T-cell (primary cell): Measurements from ENCODE around the gene CDK1. TPM values are rescaled to one million over a fixed set of nuclear protein-coding genes. Genes with fewer than 3 reads are reported as not detected.

Source experiments
- ATAC-seq, 4 experiments: fragments of 200-7000 bp in 3 of 4; fragments of 150-1000 bp in 1 of 4; cut with Tn5 transposase; replicated peaks in 1 of 4; 1 replicate in 3 of 4; 2 replicates in 1 of 4; pipeline ENCODE4 v1.10.0; 2021; ENCODE audit warnings: moderate library complexity in 3 of 4, mild to moderate bottlenecking in 2 of 4, moderate number of reproducible peaks in 1 of 4
- CTCF ChIA-PET, 2 donors: fragments of 300-600 bp; sonication (Branson Sonifier 250); formaldehyde crosslinking; loops; one replicate each; lab custom pipeline; 2022; ENCODE audit warnings: antibody characterized with exemption in 2 of 2; lab: Charles Lee
- POLR2A ChIA-PET, 2 donors: fragments of 300-600 bp; sonication (Branson Sonifier 250); formaldehyde crosslinking; loops; one replicate each; lab custom pipeline; 2022; ENCODE audit warnings: antibody characterized with exemption in 2 of 2; lab: Charles Lee
- DNase-seq, 35 experiments: peaks; one replicate each; pipeline versions ENCODE4 v3.0.0 to v3.0.0-alpha.2; 2013 to 2023
- H3K27ac ChIP-seq: one replicate; pipeline ENCODE4 v1.5.1; 2013; ENCODE audit warnings: low read length
- H3K27me3 ChIP-seq, 2 experiments: replicated peaks in 1 of 2; 1 replicate in 1 of 2; 2 replicates in 1 of 2; pipeline versions ENCODE4 v1.6.1 to v1.7.0; 2013; ENCODE audit warnings: low read length in 1 of 2, mixed read lengths in 1 of 2; ENCODE audit not compliant: control insufficient read depth in 2 of 2, insufficient read depth in 2 of 2; ENCODE audit errors: extremely low read depth in 1 of 2
- H3K36me3 ChIP-seq, 2 donors: 1 replicate in 1 of 2; 2 replicates in 1 of 2; pipeline versions ENCODE4 v1.6.1 to v1.7.0; 2013; ENCODE audit warnings: low read length in 1 of 2; ENCODE audit not compliant: control insufficient read depth in 2 of 2, insufficient read depth in 1 of 2; ENCODE audit errors: extremely low read depth in 1 of 2
- H3K4me1 ChIP-seq, 2 experiments: 1 replicate in 1 of 2; 2 replicates in 1 of 2; pipeline versions ENCODE4 v1.6.1 to v1.7.0; 2013; ENCODE audit warnings: low read length in 2 of 2, mixed read lengths in 1 of 2; ENCODE audit not compliant: insufficient read depth in 2 of 2, control insufficient read depth in 1 of 2; ENCODE audit errors: extremely low read depth in 1 of 2
- H3K4me3 ChIP-seq, 2 donors: 1 replicate in 1 of 2; 2 replicates in 1 of 2; pipeline versions ENCODE4 v1.5.1 to v1.7.0; 2013; ENCODE audit warnings: mild to moderate bottlenecking in 2 of 2, low read length in 1 of 2, moderate library complexity in 1 of 2; ENCODE audit not compliant: control insufficient read depth in 1 of 2; ENCODE audit errors: extremely low read depth in 1 of 2
- H3K9me3 ChIP-seq: 2 replicates; pipeline ENCODE4 v1.7.0; 2013
- H3K27ac Mint-ChIP-seq, 2 donors: one replicate each; pipeline ENCODE4 v1.8.0; 2020 to 2021; ENCODE audit warnings: mild to moderate bottlenecking in 2 of 2, mixed read lengths in 2 of 2
- H3K27me3 Mint-ChIP-seq, 2 donors: one replicate each; pipeline ENCODE4 v1.8.0; 2021 to 2022; ENCODE audit warnings: mixed read lengths in 2 of 2
- H3K36me3 Mint-ChIP-seq: one replicate; pipeline ENCODE4 v1.8.0; 2021; ENCODE audit warnings: mixed read lengths
- H3K4me1 Mint-ChIP-seq, 3 donors: one replicate each; pipeline ENCODE4 v1.8.0; 2020 to 2022; ENCODE audit warnings: mixed read lengths in 3 of 3, mild to moderate bottlenecking in 1 of 3
- H3K4me3 Mint-ChIP-seq, 3 donors: one replicate each; pipeline ENCODE4 v1.8.0; 2020 to 2022; ENCODE audit warnings: mild to moderate bottlenecking in 3 of 3, mixed read lengths in 3 of 3, moderate library complexity in 3 of 3
- H3K9me3 Mint-ChIP-seq, 3 donors: one replicate each; pipeline ENCODE4 v1.8.0; 2020 to 2022; ENCODE audit warnings: mixed read lengths in 3 of 3
- WGBS: methylation state at CpG from one replicate; pipeline ENCODE4 v1.1.5; 2013; ENCODE audit warnings: missing lambda C conversion rate; ENCODE audit not compliant: insufficient coverage; 5-methylcytosine and 5-hydroxymethylcytosine counted together
- total RNA-seq, 35 experiments: library from RNA in 6 of 35; stranded (reverse) in 6 of 35; fragments of 120-200 nt in 1 of 35; gene quantifications; one replicate each; pipeline versions ENCODE4 v1.2.1 to v1.2.4 and lab custom pipeline; 2013 to 2026

Gene CDK1
- total RNA-seq, 5 donors from 2014 or later (not counting 1 experiment from before 2014, with no cell fraction given) = 1.2 to 2.0 (median 1.6) TPM

DNA sequence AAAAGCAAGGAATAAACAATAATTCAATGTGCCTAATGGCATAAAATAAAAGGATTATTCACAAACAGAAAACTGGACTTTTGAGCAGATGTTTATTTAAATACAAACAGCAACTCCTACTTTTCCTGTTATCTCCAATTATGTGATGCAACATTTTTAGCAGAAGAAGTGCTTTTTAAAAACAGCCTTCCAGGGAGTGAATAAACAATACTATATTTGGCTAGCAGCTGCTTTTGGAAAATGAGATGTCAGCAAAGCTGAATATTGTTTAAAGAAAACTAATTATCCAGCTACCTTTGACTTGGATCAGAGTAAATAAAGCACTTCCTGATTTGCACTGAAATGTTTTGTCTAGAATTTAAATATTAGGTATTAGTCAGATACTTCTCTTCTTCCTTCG, 23.2 kb downstream of the CDK1 start:
- H3K4me1 Mint-ChIP-seq = no peaks in the 10 kb centered on the region
- H3K27me3 Mint-ChIP-seq = no peaks in the 10 kb centered on the region
- H3K4me1 ChIP-seq = no peaks in the 10 kb centered on the region
- H3K36me3 Mint-ChIP-seq = no peaks in the 10 kb centered on the region
- no peak for DNase-seq
- no peaks in the 10 kb centered on the region for H3K9me3 ChIP-seq
- H3K27ac Mint-ChIP-seq = no peak overlapping the region
- H3K27ac ChIP-seq = no peak overlapping the region
- no peaks in the 10 kb centered on the region for H3K9me3 Mint-ChIP-seq
- ATAC-seq = no peak
- H3K4me3 ChIP-seq = no peak overlapping the region
- H3K36me3 ChIP-seq = no peaks in the 10 kb centered on the region
- ChIA-PET POLR2A (no interaction called here), CTCF (interaction anchor here in 1 of 2 donors (0.9 kb wide), 1 partner anchor 51 kb away, joined by 3 read pairs; no protein-coding TSS in a partner anchor)
- H3K4me3 Mint-ChIP-seq = no peak overlapping the region
- WGBS = no CpG with 5 or more reads among the region's 1 CpG
- H3K27me3 ChIP-seq = no peaks in the 10 kb centered on the region

GRCh38 chr10:60803433-60803832, 25.2 kb downstream of the CDK1 start:
- Mint-ChIP-seq H3K4me1 (no peaks in the 10 kb centered on the region), H3K4me3 (no peak overlapping the region), H3K27me3 (no peaks in the 10 kb centered on the region), H3K27ac (no peak overlapping the region), H3K9me3 (no peaks in the 10 kb centered on the region), H3K36me3 (no peaks in the 10 kb centered on the region)
- Histone ChIP-seq H3K4me1 (no peaks in the 10 kb centered on the region), H3K27me3 (no peaks in the 10 kb centered on the region), H3K4me3 (no peak overlapping the region), H3K36me3 (no peaks in the 10 kb centered on the region), H3K27ac (no peak overlapping the region), H3K9me3 (no peaks in the 10 kb centered on the region)
- ChIA-PET CTCF (no interaction called here), POLR2A (no interaction called here)
- ATAC-seq (no peak), DNase-seq (no peak)
- 64% methylated on average over 4 of the region's 5 CpGs for WGBS

DNA sequence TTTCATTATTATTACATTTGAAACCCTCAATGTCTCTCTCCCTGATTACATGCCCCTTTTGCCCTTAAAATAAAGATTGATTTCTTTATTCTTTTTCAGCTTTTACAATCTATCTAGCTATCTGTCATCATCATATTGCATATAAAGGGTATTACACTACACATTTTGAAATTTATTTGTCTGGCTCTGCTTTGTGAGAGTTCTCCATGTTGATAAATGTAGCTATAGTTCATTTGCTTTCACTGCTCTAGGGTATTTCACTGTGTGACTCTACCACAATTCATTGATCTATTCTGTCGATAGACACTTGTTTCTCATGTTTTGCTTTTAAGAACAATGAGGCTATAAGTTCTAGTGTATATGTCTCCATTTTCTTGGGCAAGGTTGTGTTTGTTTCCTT, 25.6 kb downstream of the CDK1 start:
- Mint-ChIP-seq H3K4me3 (no peak overlapping the region), H3K27ac (no peak overlapping the region), H3K27me3 (no peaks in the 10 kb centered on the region), H3K4me1 (no peaks in the 10 kb centered on the region), H3K36me3 (no peaks in the 10 kb centered on the region), H3K9me3 (no peaks in the 10 kb centered on the region)
- no peaks in the 10 kb centered on the region for H3K4me1 ChIP-seq
- POLR2A ChIA-PET = no interaction called here
- no CpG with 5 or more reads among the region's 1 CpG for WGBS
- H3K27ac ChIP-seq = no peak overlapping the region
- ATAC-seq (no peak), DNase-seq (no peak)
- CTCF ChIA-PET = no interaction called here
- H3K36me3 ChIP-seq = no peaks in the 10 kb centered on the region
- no peak overlapping the region for H3K4me3 ChIP-seq
- H3K27me3 ChIP-seq = no peaks in the 10 kb centered on the region
- H3K9me3 ChIP-seq = no peaks in the 10 kb centered on the region

- CTCF ChIA-PET = interaction anchor here in 1 of 2 donors (0.6 kb wide), 1 partner anchor 345 kb away, joined by 4 read pairs; no protein-coding TSS in a partner anchor
- no peaks in the 10 kb centered on the region for H3K4me1 Mint-ChIP-seq
Observed at GRCh38 chr10:60806921-60807320, 28.6 kb downstream of the CDK1 start.

DNA sequence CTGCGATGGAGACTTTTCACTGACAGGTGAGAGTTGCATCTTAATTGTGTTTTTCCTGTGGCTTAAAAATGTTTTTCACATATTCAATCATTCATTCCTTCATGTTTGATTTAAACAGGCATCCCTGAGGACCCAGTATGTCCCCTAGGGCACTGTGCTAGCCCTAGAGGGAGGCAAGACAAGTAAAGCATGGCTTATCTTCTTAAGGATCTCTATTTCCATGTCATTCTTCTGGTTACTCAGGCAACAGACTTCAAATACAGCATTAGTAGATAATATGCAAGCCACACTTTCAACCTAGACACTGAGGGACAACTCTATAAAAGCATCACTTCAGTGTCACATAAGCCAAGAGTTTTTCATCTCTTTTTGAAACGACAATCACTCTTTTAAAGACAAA, 29.2 kb downstream of the CDK1 start:
- Mint-ChIP-seq H3K4me1 (no peaks in the 10 kb centered on the region), H3K36me3 (no peaks in the 10 kb centered on the region), H3K27me3 (no peaks in the 10 kb centered on the region), H3K27ac (no peak overlapping the region), H3K4me3 (no peak overlapping the region), H3K9me3 (no peaks in the 10 kb centered on the region)
- no peak for ATAC-seq
- H3K4me1 ChIP-seq = no peaks in the 10 kb centered on the region
- H3K27ac ChIP-seq = no peak overlapping the region
- H3K27me3 ChIP-seq = no peaks in the 10 kb centered on the region
- WGBS = no CpG with 5 or more reads among the region's 2 CpGs
- CTCF ChIA-PET = interaction anchor here in 1 of 2 donors (0.6 kb wide), 1 partner anchor 345 kb away, joined by 4 read pairs; no protein-coding TSS in a partner anchor
- no peaks in the 10 kb centered on the region for H3K9me3 ChIP-seq
- H3K36me3 ChIP-seq = no peaks in the 10 kb centered on the region
- POLR2A ChIA-PET = no interaction called here
- DNase-seq = no peak
- no peak overlapping the region for H3K4me3 ChIP-seq

More at GRCh38 chr10:60806921-60807320, 28.6 kb downstream of the CDK1 start:
- H3K9me3 ChIP-seq = no peaks in the 10 kb centered on the region
- no peak for DNase-seq
- H3K9me3 Mint-ChIP-seq = no peaks in the 10 kb centered on the region
- H3K36me3 ChIP-seq = no peaks in the 10 kb centered on the region
- no peaks in the 10 kb centered on the region for H3K36me3 Mint-ChIP-seq
- no peaks in the 10 kb centered on the region for H3K27me3 ChIP-seq
- no peaks in the 10 kb centered on the region for H3K27me3 Mint-ChIP-seq
- H3K4me1 ChIP-seq = no peaks in the 10 kb centered on the region
- no peak overlapping the region for H3K4me3 ChIP-seq
- no CpG with 5 or more reads among the region's 4 CpGs for WGBS
- POLR2A ChIA-PET = no interaction called here
- no peak overlapping the region for H3K4me3 Mint-ChIP-seq
- no peak for ATAC-seq
- no peak overlapping the region for H3K27ac ChIP-seq
- H3K27ac Mint-ChIP-seq = no peak overlapping the region

DNA sequence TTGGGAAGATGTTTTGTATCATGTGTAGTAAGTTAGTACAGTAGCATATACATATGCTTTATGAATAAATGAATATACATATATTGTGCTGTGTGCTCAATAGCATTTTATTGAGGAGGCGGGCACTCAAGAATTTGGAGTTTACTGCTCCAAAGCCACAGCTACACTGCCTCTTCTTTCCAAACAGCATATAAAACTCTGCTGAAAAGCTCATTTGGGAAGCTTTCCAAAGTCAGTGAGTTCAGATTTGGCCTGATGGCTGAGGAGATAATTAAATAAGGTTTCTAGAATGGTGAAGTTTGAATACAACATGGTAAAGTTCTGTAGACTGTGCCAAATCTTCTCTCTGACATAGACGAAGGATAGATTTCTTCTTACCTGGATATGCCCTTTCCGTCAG, 29.8 kb downstream of the CDK1 start:
- DNase-seq = no peak
- H3K36me3 Mint-ChIP-seq = no peaks in the 10 kb centered on the region
- Histone ChIP-seq H3K4me3 (no peak overlapping the region), H3K36me3 (no peaks in the 10 kb centered on the region), H3K27me3 (no peaks in the 10 kb centered on the region), H3K4me1 (no peaks in the 10 kb centered on the region), H3K27ac (no peak overlapping the region), H3K9me3 (no peaks in the 10 kb centered on the region)
- ATAC-seq = no peak
- no peaks in the 10 kb centered on the region for H3K4me1 Mint-ChIP-seq
- WGBS = no CpG with 5 or more reads among the region's 3 CpGs
- no peak overlapping the region for H3K27ac Mint-ChIP-seq
- ChIA-PET CTCF (no interaction called here), POLR2A (no interaction called here)
- H3K9me3 Mint-ChIP-seq = no peaks in the 10 kb centered on the region
- H3K27me3 Mint-ChIP-seq = no peaks in the 10 kb centered on the region
- no peak overlapping the region for H3K4me3 Mint-ChIP-seq

DNA sequence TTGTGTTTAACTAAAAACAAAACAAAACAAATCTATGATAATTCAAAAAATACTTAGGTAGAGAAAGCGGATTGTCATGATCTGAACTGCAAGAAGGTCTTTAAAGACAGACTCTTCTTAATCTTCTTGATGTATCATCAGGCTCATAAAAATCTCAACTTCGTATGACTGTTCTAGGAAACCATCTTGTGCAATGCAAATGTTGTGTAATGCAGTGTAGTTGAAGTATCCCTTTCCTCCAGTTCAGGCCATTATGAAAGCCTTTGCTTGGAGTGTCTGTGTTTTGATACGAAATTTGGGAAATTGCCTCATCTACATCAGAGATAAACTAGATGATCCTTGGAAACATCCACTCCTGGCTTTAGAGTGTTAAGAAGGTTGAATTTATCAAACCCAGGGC, 30.9 kb downstream of the CDK1 start:
- no peaks in the 10 kb centered on the region for H3K4me1 Mint-ChIP-seq
- no peak for ATAC-seq
- no peaks in the 10 kb centered on the region for H3K27me3 ChIP-seq
- H3K9me3 ChIP-seq = no peaks in the 10 kb centered on the region
- no peaks in the 10 kb centered on the region for H3K36me3 ChIP-seq
- no peaks in the 10 kb centered on the region for H3K4me1 ChIP-seq
- H3K4me3 ChIP-seq = no peak overlapping the region
- no peak overlapping the region for H3K27ac ChIP-seq
- ChIA-PET POLR2A (no interaction called here), CTCF (no interaction called here)
- H3K27me3 Mint-ChIP-seq = no peaks in the 10 kb centered on the region
- DNase-seq = no peak
- 100% methylated on average over 1 of the region's 3 CpGs for WGBS
- H3K9me3 Mint-ChIP-seq = no peaks in the 10 kb centered on the region
- H3K4me3 Mint-ChIP-seq = no peak overlapping the region
- no peak overlapping the region for H3K27ac Mint-ChIP-seq
- no peaks in the 10 kb centered on the region for H3K36me3 Mint-ChIP-seq
